Stimulated activated CD8-positive, alpha-beta memory T cell treated with anti-CD3 and anti-CD28 coated beads, Interleukin-12 subunit alpha, Interleukin-12 subunit beta, amount 100 ng/mL, for 24 hours (primary cell): ENCODE data around the gene CASP3.
"Not testable (repeated sequence)": the region's sequence is repeated elsewhere in the genome, so short reads cannot be mapped to it uniquely, and the experiment has no call there.

Experiments
- DNase-seq: peaks from one replicate; pipeline ENCODE4 v3.0.0-alpha.2; 2020; ENCODE audit errors: extremely low read depth

Gene CASP3

DNA sequence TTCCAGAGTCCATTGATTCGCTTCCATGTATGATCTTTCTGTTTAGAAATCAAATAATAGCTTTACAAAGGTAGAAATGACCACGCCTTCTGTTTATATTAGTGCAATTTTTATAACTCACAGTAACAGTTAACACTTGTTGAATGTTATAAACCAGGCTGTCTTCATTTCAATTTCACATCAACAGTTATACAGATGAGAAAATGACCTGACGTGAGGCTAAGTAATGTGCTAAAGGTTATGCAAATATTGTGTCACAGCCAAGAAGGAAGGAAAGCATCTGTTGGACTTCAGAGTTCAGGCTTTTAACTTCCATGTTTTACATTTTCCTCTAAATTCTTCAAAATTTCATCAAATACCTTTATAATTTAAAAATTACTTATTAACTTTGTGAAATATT is 13.9 kb downstream of the CASP3 start:
- DNase-seq: no peak

- no peak for DNase-seq
Observed at GRCh38 chr4:184632842-184633241, 16.4 kb downstream of the CASP3 start.

DNA sequence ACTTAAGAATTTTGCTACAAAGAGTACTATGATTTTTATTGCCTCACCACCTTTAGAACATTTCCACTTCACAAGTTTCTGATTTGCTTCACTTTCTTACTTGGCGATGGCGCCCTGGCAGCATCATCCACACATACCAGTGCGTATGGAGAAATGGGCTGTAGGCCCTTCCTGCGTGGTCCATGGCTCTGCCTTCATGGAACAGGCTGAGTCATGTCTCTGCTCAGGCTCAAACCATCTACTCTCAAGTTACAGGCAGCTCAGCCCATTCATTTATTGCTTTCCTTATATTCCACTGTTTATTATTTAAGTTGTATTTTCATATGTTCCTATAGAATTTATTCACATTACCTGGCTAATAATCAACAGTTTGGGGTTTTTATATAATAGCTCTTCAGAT is 21.1 kb downstream of the CASP3 start:
- no peak for DNase-seq

GRCh38 chr4:184625783-184626596 is 23.3 kb downstream of the CASP3 start:
- DNase-seq: not testable (repeated sequence)

DNA sequence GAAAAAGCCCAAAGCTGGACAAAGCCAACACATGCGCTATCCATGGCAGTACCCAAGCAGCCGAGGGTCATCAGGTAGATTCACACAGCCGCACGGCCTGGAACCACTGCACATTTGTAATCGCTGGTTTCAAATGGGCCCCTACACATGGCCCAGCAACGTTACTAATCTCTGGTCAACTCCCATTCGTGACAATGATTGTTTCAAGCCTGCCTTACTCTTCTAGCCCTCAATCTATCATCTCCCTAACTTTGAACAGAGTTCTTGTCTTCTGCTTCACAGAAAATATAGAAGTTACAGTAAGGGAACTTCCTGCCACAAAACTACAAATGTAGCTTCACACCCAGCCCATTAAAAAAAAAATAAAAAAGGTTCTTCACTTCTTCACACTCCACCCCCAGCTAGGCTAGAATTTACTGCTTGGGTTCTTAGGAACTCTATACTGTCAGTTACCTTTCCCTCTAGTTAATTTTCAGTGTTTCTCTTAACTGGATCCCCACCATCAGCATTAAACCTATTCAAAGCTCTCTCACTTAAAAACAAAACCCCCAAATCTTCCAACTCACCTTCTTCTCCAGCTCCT is 24.2 kb downstream of the CASP3 start:
- no peak for DNase-seq

- not testable (repeated sequence) for DNase-seq
Observed at GRCh38 chr4:184624504-184624903, 24.7 kb downstream of the CASP3 start.

DNA sequence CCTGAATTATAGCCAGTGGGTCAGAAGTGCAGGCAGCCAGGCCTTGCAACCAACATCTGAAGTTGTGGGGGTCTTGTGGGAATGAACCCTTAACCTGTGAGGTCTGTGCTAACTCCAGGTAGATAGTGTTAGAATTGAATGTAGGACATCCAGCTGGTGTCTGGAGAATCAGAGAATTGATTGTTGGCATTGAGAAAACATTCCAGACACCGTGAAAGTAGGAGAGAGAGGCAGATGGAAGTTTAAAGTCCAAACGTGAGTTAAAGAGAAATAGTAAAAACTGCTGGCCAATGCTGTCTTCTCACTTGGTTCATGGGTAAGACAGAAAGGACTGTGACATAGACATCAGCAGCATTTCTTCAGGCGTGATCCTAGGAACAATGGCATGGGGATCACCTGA is 27.7 kb downstream of the CASP3 start:
- no peak for DNase-seq

- no peak for DNase-seq
Observed at GRCh38 chr4:184620212-184620867, 28.9 kb downstream of the CASP3 start.

GRCh38 chr4:184617600-184618196 is 31.5 kb downstream of the CASP3 start:
- no peak for DNase-seq

GRCh38 chr4:184616633-184617551 is 32.4 kb downstream of the CASP3 start:
- DNase-seq: no peak

DNA sequence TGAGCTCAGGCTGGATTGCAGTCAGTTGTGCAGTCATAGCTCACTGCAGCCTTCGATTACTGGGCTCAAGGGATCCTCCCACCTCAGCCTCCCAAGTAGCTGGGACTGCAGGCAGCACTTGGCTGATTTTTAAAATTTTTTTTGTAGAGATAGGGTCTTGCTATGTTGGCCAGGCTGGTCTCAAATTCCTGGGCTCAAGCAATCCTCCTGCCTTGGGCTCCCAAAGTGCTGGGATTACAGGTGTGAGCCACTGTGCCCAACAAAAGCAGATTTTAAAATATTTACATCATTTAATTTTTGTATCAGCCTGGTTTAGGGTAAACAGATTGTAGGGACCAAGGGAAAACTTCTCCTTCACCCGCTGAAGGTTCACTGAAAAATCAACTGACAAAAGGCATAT is 33.1 kb downstream of the CASP3 start:
- DNase-seq: not testable (repeated sequence)

- DNase-seq: no peak
Observed at GRCh38 chr4:184614509-184614908, 34.7 kb downstream of the CASP3 start.

DNA sequence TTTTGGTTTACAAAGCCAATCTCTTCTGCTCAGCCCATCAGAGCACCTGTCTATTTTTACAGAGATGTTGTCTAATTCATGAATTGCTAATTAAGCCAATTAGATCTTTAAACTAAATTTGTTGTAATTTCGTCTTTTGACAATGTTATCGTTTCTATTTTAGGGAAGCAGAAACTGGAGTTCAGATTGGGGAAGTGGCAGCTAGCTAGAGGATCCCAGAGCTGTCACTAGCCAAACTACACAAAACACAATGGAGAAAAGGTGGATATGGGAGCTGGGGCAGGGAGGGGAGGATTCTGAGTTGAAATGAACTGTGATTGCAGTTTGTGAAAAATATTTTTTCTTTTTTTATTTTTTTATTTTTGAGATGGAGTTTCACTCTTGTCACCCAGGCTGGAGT is 35.8 kb downstream of the CASP3 start:
- no peak for DNase-seq

DNA sequence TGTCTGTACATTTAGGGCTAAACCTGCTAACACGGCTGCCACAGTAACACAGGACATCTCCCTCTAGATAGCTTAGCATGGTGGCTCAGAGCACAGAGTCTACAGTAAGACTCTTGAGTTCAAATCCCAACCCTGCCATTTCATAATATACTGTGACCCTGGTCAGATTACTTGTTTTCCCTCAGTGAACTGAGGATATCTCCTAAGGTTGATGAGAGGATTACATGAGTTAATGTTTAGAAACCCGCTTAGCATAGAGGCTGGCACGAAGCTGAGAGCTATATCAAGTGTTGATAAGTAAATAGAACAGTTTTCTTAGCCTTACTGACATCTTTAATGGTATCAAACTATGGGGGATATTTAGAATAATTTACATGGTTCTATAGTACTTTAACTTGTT is 37.2 kb downstream of the CASP3 start:
- no peak for DNase-seq

DNA sequence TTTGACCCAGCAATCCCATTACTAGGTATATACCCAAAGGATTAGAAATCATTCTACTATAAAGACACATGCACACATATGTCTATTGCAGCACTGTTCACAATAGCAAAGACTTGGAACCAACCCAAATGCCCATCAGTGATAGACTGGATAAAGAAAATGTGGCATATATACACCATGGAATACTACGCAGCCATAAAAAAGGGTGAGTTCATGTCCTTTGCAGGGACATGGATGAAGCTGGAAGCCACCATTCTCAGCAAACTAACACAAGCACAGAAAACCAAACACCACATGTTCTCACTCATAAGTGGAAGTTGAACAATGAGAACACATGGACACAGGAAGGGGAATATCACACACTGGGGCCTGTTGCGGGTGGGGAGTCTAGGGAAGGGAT is 41.8 kb downstream of the CASP3 start:
- not testable (repeated sequence) for DNase-seq

GRCh38 chr4:184602857-184603256 is 46.4 kb downstream of the CASP3 start:
- DNase-seq: not testable (repeated sequence)

DNA sequence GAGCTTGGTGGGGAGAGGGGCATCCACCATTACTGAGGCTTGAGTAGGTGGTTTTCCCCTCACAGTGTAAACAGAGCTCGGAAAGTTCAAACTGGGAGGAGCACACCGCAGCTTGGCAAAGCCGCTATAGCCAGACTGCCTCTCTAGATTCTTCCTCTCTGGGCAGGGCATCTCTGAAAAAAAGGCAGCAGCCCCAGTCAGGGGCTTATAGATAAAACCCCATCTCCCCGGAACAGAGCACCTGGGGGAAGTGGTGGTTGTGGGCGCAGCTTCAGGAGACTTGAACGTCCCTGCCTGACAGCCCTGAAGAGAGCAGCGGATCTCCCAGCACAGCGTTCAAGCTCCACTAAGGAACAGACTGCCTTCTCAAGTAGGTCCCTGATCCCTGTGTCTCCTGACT is 48.3 kb downstream of the CASP3 start:
- DNase-seq: not testable (repeated sequence)

DNA sequence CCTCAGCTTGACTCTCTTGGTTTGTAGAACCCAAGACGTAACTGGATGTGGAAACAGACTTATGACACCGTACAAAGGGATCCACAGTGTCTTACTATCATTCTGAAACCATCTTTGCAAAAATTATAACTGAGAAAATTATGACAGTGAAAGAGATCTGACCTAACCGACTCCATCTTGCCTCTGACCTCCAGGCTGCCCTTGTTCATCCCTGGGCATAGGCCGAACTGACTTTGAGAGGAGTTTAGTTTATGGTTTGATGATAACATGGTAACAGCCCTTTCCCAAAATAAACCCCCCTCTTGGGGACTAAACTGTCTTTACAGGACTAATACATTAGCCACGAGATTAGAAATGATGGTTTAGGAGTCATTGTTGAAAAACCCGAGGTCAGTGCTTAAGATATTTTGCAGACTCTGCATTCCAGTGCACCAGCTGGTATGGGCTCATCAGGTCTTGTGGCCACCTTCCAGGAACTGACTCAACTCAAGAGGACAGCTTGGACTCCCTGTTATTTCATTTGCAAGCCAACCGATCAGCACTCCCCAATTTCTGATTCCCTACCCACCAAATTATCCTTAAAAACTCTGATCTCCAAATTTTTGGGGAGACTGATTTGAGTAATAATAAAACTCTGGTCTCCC is 49.6 kb downstream of the CASP3 start:
- DNase-seq: no peak

DNA sequence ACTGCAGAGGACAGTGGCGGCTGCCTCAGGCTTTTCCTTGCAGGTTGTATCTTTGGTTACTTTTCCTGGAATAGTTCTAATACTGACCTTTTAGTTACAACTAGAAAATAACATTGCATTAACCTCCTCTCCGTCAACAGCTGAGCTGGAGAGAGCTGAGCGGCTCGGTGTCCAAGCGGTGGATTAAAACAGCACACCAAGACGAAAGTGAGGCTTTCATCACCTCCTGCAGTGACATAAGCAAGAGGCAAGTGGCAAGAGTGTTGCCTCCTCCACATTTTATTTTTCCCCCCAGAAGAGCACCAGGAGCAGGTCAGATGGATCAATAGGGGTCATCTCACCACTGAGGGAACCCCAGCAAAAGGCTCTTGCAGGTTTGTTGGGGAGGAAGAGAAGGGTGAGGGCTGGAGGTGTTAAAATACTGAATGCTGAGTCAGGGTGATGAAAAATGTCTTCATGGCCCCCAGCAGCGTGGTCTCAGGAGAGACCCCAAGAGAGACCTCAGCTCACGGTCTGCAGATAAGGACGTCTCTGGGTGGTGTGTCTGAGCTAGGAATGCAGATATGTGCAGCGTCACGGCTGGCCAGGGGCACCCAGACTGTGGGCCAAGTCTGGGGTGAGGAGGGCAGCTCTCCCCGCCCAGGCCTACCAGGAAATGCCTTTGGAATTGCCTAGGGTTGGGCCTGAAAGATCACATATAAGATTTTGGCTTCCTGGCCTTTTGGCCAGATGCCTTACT is 50.3 kb downstream of the CASP3 start:
- DNase-seq: no peak

DNA sequence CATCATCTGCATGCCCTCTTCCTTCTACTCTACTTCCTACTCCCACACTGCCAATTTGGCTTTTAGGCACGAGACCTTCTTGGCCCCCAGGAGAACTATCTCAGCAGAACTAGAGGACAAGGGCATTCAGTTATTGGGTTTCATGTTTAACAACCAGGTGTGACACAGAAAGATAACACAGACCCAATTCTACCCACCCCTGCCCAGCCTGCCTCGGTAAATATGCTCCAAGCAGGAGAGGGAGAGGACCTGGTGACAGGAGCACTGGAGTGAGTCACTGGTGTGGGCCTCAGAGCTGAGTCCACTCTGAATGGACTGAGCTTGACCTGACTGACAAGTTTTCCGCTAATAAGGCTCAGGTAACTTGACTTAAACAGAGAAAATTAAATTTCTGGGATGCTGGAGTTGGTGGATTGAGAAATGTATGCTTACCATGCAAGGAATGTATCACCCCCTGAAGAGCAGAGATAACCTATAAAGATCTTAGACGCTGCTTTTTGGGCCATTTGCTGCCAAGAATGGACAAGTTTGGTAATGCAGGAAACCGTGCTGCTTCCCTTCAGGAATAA is 52.5 kb downstream of the CASP3 start:
- DNase-seq: no peak
